ENCODE measurements around the gene CDK16.

Gene CDK16

DNA sequence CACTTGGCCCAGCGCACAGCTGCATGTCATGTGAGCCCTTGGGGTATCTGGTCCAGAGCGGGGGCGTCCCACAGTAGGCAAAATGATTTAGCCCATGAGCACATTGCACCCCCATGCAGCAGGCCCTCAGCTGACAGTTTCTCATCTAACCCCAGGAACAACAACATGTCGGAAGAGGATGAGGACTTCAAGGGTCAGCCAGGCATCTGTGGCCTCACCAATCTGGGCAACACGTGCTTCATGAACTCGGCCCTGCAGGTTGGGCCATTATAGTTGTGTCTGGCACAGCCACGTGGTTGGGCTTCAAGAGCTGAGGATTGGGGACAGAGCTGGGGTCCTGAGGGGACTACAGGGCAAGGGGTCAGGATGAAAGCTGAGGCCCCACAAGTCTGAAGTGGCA is 22.1 kb downstream of the CDK16 start:
- Histone ChIP-seq H4K12ac (ENCODE audit: low read depth, low read length) (no peak overlapping the region), H3K4ac (ENCODE audit: low read depth, low read length) (no peak overlapping the region), H3K79me1 (ENCODE audit: low read length) (no peaks in the 10 kb centered on the region), H3K79me2 (ENCODE audit: control insufficient read depth, insufficient read depth, low read length, poor library complexity) (no peaks in the 10 kb centered on the region), H3K9me3 (ENCODE audit: insufficient read depth, low read depth, low read length) (no peaks in the 10 kb centered on the region), H3K9ac (ENCODE audit: low read length) (no peak overlapping the region), H2AK5ac (ENCODE audit: low read length) (no peak overlapping the region), H4K91ac (ENCODE audit: low read depth, low read length) (no peak overlapping the region), H2BK5ac (ENCODE audit: low read depth, low read length, poor library complexity) (no peak overlapping the region), H3K18ac (ENCODE audit: low read length) (no peak overlapping the region), H3K4me2 (ENCODE audit: low read length) (no peak overlapping the region), H3K27me3 (ENCODE audit: insufficient read depth, low read length) (no peaks in the 10 kb centered on the region), H3K36me3 (ENCODE audit: control insufficient read depth in 1 of 2, insufficient read depth in 2 of 2, low read length in 2 of 2) (peaks cover 49 to 55% of the 10 kb centered on the region in 2 experiments), H3K14ac (ENCODE audit: low read length) (no peak overlapping the region), H4K8ac (ENCODE audit: low read depth, low read length) (no peak overlapping the region), H2BK120ac (ENCODE audit: insufficient read depth, low read length, poor library complexity) (no peak overlapping the region), H3K23ac (ENCODE audit: low read length) (no peak overlapping the region), H3K4me3 (ENCODE audit: low read depth, low read length) (no peak overlapping the region), H3K4me1 (ENCODE audit: control insufficient read depth in 1 of 2, insufficient read depth in 2 of 2, low read length in 2 of 2) (no peaks in the 10 kb centered on the region), H2AFZ (ENCODE audit: insufficient read depth, low read length, poor library complexity) (no peak overlapping the region), H2BK12ac (ENCODE audit: low read length) (no peak overlapping the region), H3K27ac (ENCODE audit: low read depth, low read length) (no peak overlapping the region)
- no CpG with 5 or more reads among the region's 7 CpGs for WGBS (ENCODE audit: extremely low coverage, insufficient coverage, insufficient read length)
- DNase-seq = no peak

DNA sequence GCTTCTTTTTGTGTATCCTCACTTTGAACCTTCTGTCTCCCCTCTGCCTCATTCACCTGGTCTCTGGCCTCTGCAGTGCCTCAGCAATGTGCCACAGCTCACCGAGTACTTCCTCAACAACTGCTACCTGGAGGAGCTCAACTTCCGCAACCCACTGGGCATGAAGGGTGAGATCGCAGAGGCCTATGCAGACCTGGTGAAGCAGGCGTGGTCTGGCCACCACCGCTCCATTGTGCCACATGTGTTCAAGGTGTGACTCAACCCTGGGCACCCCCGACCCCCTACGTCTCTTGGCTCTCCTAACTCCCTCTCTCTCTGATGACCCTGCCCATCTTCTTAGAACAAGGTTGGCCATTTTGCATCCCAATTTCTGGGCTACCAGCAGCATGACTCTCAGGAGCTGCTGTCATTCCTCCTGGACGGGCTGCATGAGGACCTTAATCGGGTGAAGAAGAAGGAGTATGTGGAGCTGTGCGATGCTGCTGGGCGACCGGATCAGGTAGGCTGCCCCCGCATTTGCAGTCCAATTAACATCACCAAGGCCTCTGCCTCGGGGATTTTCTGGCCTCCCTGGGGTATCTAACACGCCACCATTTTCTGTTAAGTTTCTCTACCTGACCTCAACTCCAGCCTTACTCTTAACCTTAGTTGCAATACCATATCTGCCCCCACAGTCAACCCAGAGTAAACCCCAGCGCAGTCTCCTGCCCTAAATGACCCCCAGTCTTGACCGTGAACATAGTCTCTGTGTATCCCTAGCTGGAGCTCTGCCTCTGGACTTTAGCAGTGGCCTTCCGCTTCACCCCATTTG is 22.9 kb downstream of the CDK16 start:
- Histone ChIP-seq H2AFZ (ENCODE audit: insufficient read depth, low read length, poor library complexity) (no peak overlapping the region), H2BK12ac (ENCODE audit: low read length) (no peak overlapping the region), H4K12ac (ENCODE audit: low read depth, low read length) (no peak overlapping the region), H3K9ac (ENCODE audit: low read length) (no peak overlapping the region), H3K4me1 (ENCODE audit: control insufficient read depth in 1 of 2, insufficient read depth in 2 of 2, low read length in 2 of 2) (no peaks in the 10 kb centered on the region), H3K4me3 (ENCODE audit: low read depth, low read length) (no peak overlapping the region), H3K4ac (ENCODE audit: low read depth, low read length) (no peak overlapping the region), H2BK5ac (ENCODE audit: low read depth, low read length, poor library complexity) (no peak overlapping the region), H3K27me3 (ENCODE audit: insufficient read depth, low read length) (no peaks in the 10 kb centered on the region), H3K23ac (ENCODE audit: low read length) (no peak overlapping the region), H3K14ac (ENCODE audit: low read length) (no peak overlapping the region), H4K8ac (ENCODE audit: low read depth, low read length) (no peak overlapping the region), H4K91ac (ENCODE audit: low read depth, low read length) (no peak overlapping the region), H3K4me2 (ENCODE audit: low read length) (no peak overlapping the region), H2BK120ac (ENCODE audit: insufficient read depth, low read length, poor library complexity) (no peak overlapping the region), H2AK5ac (ENCODE audit: low read length) (no peak overlapping the region), H3K79me1 (ENCODE audit: low read length) (no peaks in the 10 kb centered on the region), H3K18ac (ENCODE audit: low read length) (no peak overlapping the region), H3K79me2 (ENCODE audit: control insufficient read depth, insufficient read depth, low read length, poor library complexity) (no peaks in the 10 kb centered on the region), H3K27ac (ENCODE audit: low read depth, low read length) (no peak overlapping the region), H3K36me3 (ENCODE audit: control insufficient read depth in 1 of 2, insufficient read depth in 2 of 2, low read length in 2 of 2) (peaks cover 49 to 60% of the 10 kb centered on the region in 2 experiments), H3K9me3 (ENCODE audit: insufficient read depth, low read depth, low read length) (no peaks in the 10 kb centered on the region)
- no CpG with 5 or more reads among the region's 18 CpGs for WGBS (ENCODE audit: extremely low coverage, insufficient coverage, insufficient read length)
- DNase-seq = no peak

- Histone ChIP-seq H3K4me1 (ENCODE audit: control insufficient read depth in 1 of 2, insufficient read depth in 2 of 2, low read length in 2 of 2) (no peaks in the 10 kb centered on the region), H2BK12ac (ENCODE audit: low read length) (no peak overlapping the region), H3K4me2 (ENCODE audit: low read length) (no peak overlapping the region), H3K9ac (ENCODE audit: low read length) (no peak overlapping the region), H4K91ac (ENCODE audit: low read depth, low read length) (no peak overlapping the region), H3K9me3 (ENCODE audit: insufficient read depth, low read depth, low read length) (no peaks in the 10 kb centered on the region), H2AFZ (ENCODE audit: insufficient read depth, low read length, poor library complexity) (no peak overlapping the region), H3K79me2 (ENCODE audit: control insufficient read depth, insufficient read depth, low read length, poor library complexity) (no peaks in the 10 kb centered on the region), H3K79me1 (ENCODE audit: low read length) (no peaks in the 10 kb centered on the region), H3K27me3 (ENCODE audit: insufficient read depth, low read length) (no peaks in the 10 kb centered on the region), H3K18ac (ENCODE audit: low read length) (no peak overlapping the region), H3K36me3 (ENCODE audit: control insufficient read depth in 1 of 2, insufficient read depth in 2 of 2, low read length in 2 of 2) (peaks cover 54 to 64% of the 10 kb centered on the region in 2 experiments), H2AK5ac (ENCODE audit: low read length) (no peak overlapping the region), H2BK120ac (ENCODE audit: insufficient read depth, low read length, poor library complexity) (no peak overlapping the region), H4K12ac (ENCODE audit: low read depth, low read length) (no peak overlapping the region), H3K27ac (ENCODE audit: low read depth, low read length) (no peak overlapping the region), H3K23ac (ENCODE audit: low read length) (no peak overlapping the region), H3K4ac (ENCODE audit: low read depth, low read length) (no peak overlapping the region), H2BK5ac (ENCODE audit: low read depth, low read length, poor library complexity) (no peak overlapping the region), H4K8ac (ENCODE audit: low read depth, low read length) (no peak overlapping the region), H3K14ac (ENCODE audit: low read length) (no peak overlapping the region), H3K4me3 (ENCODE audit: low read depth, low read length) (no peak overlapping the region)
- no peak for DNase-seq
- WGBS (ENCODE audit: extremely low coverage, insufficient coverage, insufficient read length) = no CpG with 5 or more reads among the region's 10 CpGs
Measured at GRCh38 chrX:47242321-47242720, 23.8 kb downstream of the CDK16 start.

- no peaks in the 10 kb centered on the region for H3K27me3 ChIP-seq (ENCODE audit: insufficient read depth, low read length)
- WGBS (ENCODE audit: extremely low coverage, insufficient coverage, insufficient read length) = no CpG with 5 or more reads among the region's 14 CpGs
Measured at GRCh38 chrX:47243351-47243750, 24.9 kb downstream of the CDK16 start.

More at GRCh38 chrX:47243351-47243750, 24.9 kb downstream of the CDK16 start:
- H3K4me2 ChIP-seq (ENCODE audit: low read length) = no peak overlapping the region
- no peak overlapping the region for H2BK12ac ChIP-seq (ENCODE audit: low read length)
- no peak overlapping the region for H2AFZ ChIP-seq (ENCODE audit: insufficient read depth, low read length, poor library complexity)
- no peak overlapping the region for H2BK5ac ChIP-seq (ENCODE audit: low read depth, low read length, poor library complexity)
- H3K79me2 ChIP-seq (ENCODE audit: control insufficient read depth, insufficient read depth, low read length, poor library complexity) = no peaks in the 10 kb centered on the region
- H3K23ac ChIP-seq (ENCODE audit: low read length) = no peak overlapping the region
- H3K9ac ChIP-seq (ENCODE audit: low read length) = no peak overlapping the region
- no peaks in the 10 kb centered on the region for H3K4me1 ChIP-seq (ENCODE audit: control insufficient read depth in 1 of 2, insufficient read depth in 2 of 2, low read length in 2 of 2)
- no peak overlapping the region for H2BK120ac ChIP-seq (ENCODE audit: insufficient read depth, low read length, poor library complexity)
- H3K14ac ChIP-seq (ENCODE audit: low read length) = no peak overlapping the region
- H4K8ac ChIP-seq (ENCODE audit: low read depth, low read length) = no peak overlapping the region
- H3K18ac ChIP-seq (ENCODE audit: low read length) = no peak overlapping the region
- no peak overlapping the region for H4K91ac ChIP-seq (ENCODE audit: low read depth, low read length)
- no peak overlapping the region for H2AK5ac ChIP-seq (ENCODE audit: low read length)
- no peak overlapping the region for H3K27ac ChIP-seq (ENCODE audit: low read depth, low read length)
- no peak overlapping the region for H3K4ac ChIP-seq (ENCODE audit: low read depth, low read length)
- no peaks in the 10 kb centered on the region for H3K9me3 ChIP-seq (ENCODE audit: insufficient read depth, low read depth, low read length)
- no peak for DNase-seq
- no peaks in the 10 kb centered on the region for H3K79me1 ChIP-seq (ENCODE audit: low read length)
- H4K12ac ChIP-seq (ENCODE audit: low read depth, low read length) = no peak overlapping the region
- no peak overlapping the region for H3K4me3 ChIP-seq (ENCODE audit: low read depth, low read length)
- peaks cover 61 to 71% of the 10 kb centered on the region in 2 experiments for H3K36me3 ChIP-seq (ENCODE audit: control insufficient read depth in 1 of 2, insufficient read depth in 2 of 2, low read length in 2 of 2)

Data from trophoblast cell (in vitro differentiated cells and primary cell).